PC-3 (cell line): ENCODE measurements around the gene AWAT2.

Source experiments
- CTCF ChIP-seq: fragments of 300-600 bp; sonication (generic); conservative IDR thresholded peaks from 2 replicates; pipeline ENCODE4 v1.5.1; 2017; ENCODE audit warnings: antibody characterized with exemption, low read depth, mild to moderate bottlenecking, low read length
- EZH2 ChIP-seq: fragments of 300-600 bp; sonication (generic); IDR thresholded peaks from one replicate; pipeline ENCODE4 v1.6.1; 2017; ENCODE audit warnings: antibody characterized with exemption, mild to moderate bottlenecking, low read length; ENCODE audit not compliant: unreplicated experiment

GRCh38 chrX:70054391-70054790 lies 4.7 kb upstream of the AWAT2 start:
- no peak for TF ChIP-seq EZH2
- no peak for TF ChIP-seq CTCF
